Measurements from ENCODE around the gene NCKAP5. TPM values are rescaled to one million over a fixed set of nuclear protein-coding genes. Genes with fewer than 3 reads are reported as not detected.

NCKAP5 gene
- total RNA-seq, 3 donors from 2014 or later (not counting 1 experiment from before 2014, with no cell fraction given) = 0.12 to 0.20 TPM; not detected in 1

- 94% methylated on average over 3 of the region's 3 CpGs for WGBS (ENCODE audit: insufficient coverage)
- no peaks in the 10 kb centered on the region for H3K27me3 Mint-ChIP-seq (ENCODE audit: low read depth in 2 of 2)
- TF ChIP-seq CTCF (IDR thresholded peaks at IDR 0.05) = no peak
- H3K36me3 Mint-ChIP-seq = no peaks in the 10 kb centered on the region
- Histone ChIP-seq H3K4me1 (ENCODE audit: control insufficient read depth, insufficient read depth, low read length) (no peaks in the 10 kb centered on the region), H3K36me3 (ENCODE audit: control insufficient read depth, insufficient read depth, low read length) (no peaks in the 10 kb centered on the region), H3K9me3 (ENCODE audit: control insufficient read depth, insufficient read depth, low read length) (no peaks in the 10 kb centered on the region), H3K27me3 (ENCODE audit: control insufficient read depth, insufficient read depth, low read length) (no peaks in the 10 kb centered on the region), H3K27ac (ENCODE audit: low read length) (no peak overlapping the region), H3K4me3 (ENCODE audit: low read length) (no peak overlapping the region)
- peaks cover 5 to 7% of the 10 kb centered on the region in 2 donors for H3K9me3 Mint-ChIP-seq
- ATAC-seq (no peak), DNase-seq (no peak)
- intact Hi-C loops (cut with micrococcal nuclease) = no loop called here
- H3K4me1 Mint-ChIP-seq = no peaks in the 10 kb centered on the region
- no peak overlapping the region for H3K27ac Mint-ChIP-seq
- no peak overlapping the region for H3K4me3 Mint-ChIP-seq
Observed at GRCh38 chr2:132875193-132875592, 693.1 kb downstream of the NCKAP5 start.

- intact Hi-C loops (cut with micrococcal nuclease) = no loop called here
- ATAC-seq (no peak), DNase-seq (no peak)
- Mint-ChIP-seq H3K9me3 (peaks cover 2 to 7% of the 10 kb centered on the region in 2 donors), H3K4me1 (no peaks in the 10 kb centered on the region), H3K4me3 (no peak overlapping the region), H3K27me3 (ENCODE audit: low read depth in 2 of 2) (no peaks in the 10 kb centered on the region), H3K27ac (no peak overlapping the region), H3K36me3 (no peaks in the 10 kb centered on the region)
- Histone ChIP-seq H3K4me1 (ENCODE audit: control insufficient read depth, insufficient read depth, low read length) (no peaks in the 10 kb centered on the region), H3K27me3 (ENCODE audit: control insufficient read depth, insufficient read depth, low read length) (no peaks in the 10 kb centered on the region), H3K4me3 (ENCODE audit: low read length) (no peak overlapping the region), H3K9me3 (ENCODE audit: control insufficient read depth, insufficient read depth, low read length) (peaks cover 3% of the 10 kb centered on the region), H3K36me3 (ENCODE audit: control insufficient read depth, insufficient read depth, low read length) (no peaks in the 10 kb centered on the region), H3K27ac (ENCODE audit: low read length) (no peak overlapping the region)
- WGBS (ENCODE audit: insufficient coverage) = 90% methylated on average over 4 of the region's 4 CpGs
- TF ChIP-seq CTCF (IDR thresholded peaks at IDR 0.05) = no peak
Observed at GRCh38 chr2:132873738-132874137, 694.5 kb downstream of the NCKAP5 start.

- Histone ChIP-seq H3K4me1 (ENCODE audit: control insufficient read depth, insufficient read depth, low read length) (no peaks in the 10 kb centered on the region), H3K27ac (ENCODE audit: low read length) (no peak overlapping the region), H3K36me3 (ENCODE audit: control insufficient read depth, insufficient read depth, low read length) (no peaks in the 10 kb centered on the region), H3K27me3 (ENCODE audit: control insufficient read depth, insufficient read depth, low read length) (no peaks in the 10 kb centered on the region), H3K4me3 (ENCODE audit: low read length) (no peak overlapping the region), H3K9me3 (ENCODE audit: control insufficient read depth, insufficient read depth, low read length) (peaks cover 3% of the 10 kb centered on the region)
- ATAC-seq = no peak
- no peak for DNase-seq
- no peak overlapping the region for H3K4me3 Mint-ChIP-seq
- intact Hi-C loops (cut with micrococcal nuclease) = no loop called here
- H3K27ac Mint-ChIP-seq = no peak overlapping the region
- peaks cover 0 to 5% of the 10 kb centered on the region in 2 donors for H3K9me3 Mint-ChIP-seq
- H3K27me3 Mint-ChIP-seq (ENCODE audit: low read depth in 2 of 2) = no peaks in the 10 kb centered on the region
- WGBS (ENCODE audit: insufficient coverage) = 79% methylated on average over 4 of the region's 4 CpGs
- no peak for TF ChIP-seq CTCF (IDR thresholded peaks at IDR 0.05)
- H3K4me1 Mint-ChIP-seq = no peaks in the 10 kb centered on the region
- no peaks in the 10 kb centered on the region for H3K36me3 Mint-ChIP-seq
Observed at GRCh38 chr2:132871831-132872230, 696.4 kb downstream of the NCKAP5 start.

GRCh38 chr2:132863961-132864360 is 704.3 kb downstream of the NCKAP5 start:
- Mint-ChIP-seq H3K27me3 (ENCODE audit: low read depth in 2 of 2) (no peaks in the 10 kb centered on the region), H3K9me3 (peaks cover 3 to 5% of the 10 kb centered on the region in 2 donors), H3K36me3 (no peaks in the 10 kb centered on the region), H3K4me1 (no peaks in the 10 kb centered on the region), H3K4me3 (no peak overlapping the region), H3K27ac (no peak overlapping the region)
- Histone ChIP-seq H3K4me1 (ENCODE audit: control insufficient read depth, insufficient read depth, low read length) (no peaks in the 10 kb centered on the region), H3K4me3 (ENCODE audit: low read length) (no peak overlapping the region), H3K27ac (ENCODE audit: low read length) (no peak overlapping the region), H3K27me3 (ENCODE audit: control insufficient read depth, insufficient read depth, low read length) (no peaks in the 10 kb centered on the region), H3K36me3 (ENCODE audit: control insufficient read depth, insufficient read depth, low read length) (no peaks in the 10 kb centered on the region), H3K9me3 (ENCODE audit: control insufficient read depth, insufficient read depth, low read length) (no peaks in the 10 kb centered on the region)
- no peak for DNase-seq
- ATAC-seq = no peak
- no peak for TF ChIP-seq CTCF (IDR thresholded peaks at IDR 0.05)
- intact Hi-C loops (cut with micrococcal nuclease) = no loop called here
